Left renal cortex interstitium (tissue), 4 donors: ENCODE measurements around the gene ISCA1. TPM values are rescaled to one million over a fixed set of nuclear protein-coding genes. Genes with fewer than 3 reads are reported as not detected.

Experiments used
- DNase-seq, 4 donors: peaks; one replicate each; pipeline ENCODE4 v3.0.0-alpha.2; 2013; ENCODE audit warnings: low read depth in 4 of 4, low spot score in 2 of 4, missing footprints in 1 of 4
- polyA plus RNA-seq, 4 donors: library from polyadenylated mRNA; unstranded; fragments of 120-200 nt; gene quantifications; one replicate each; pipeline ENCODE4 v1.2.1, GENCODE V29; 2013; ENCODE audit not compliant: insufficient read length in 4 of 4

ISCA1 gene
- polyA plus RNA-seq, 4 donors = 52.4 to 65.5 (median 61.7) TPM

- no peak for DNase-seq
These were observed 43.2 kb downstream of the ISCA1 start for GRCh38 chr9:86238861-86239770.

DNA sequence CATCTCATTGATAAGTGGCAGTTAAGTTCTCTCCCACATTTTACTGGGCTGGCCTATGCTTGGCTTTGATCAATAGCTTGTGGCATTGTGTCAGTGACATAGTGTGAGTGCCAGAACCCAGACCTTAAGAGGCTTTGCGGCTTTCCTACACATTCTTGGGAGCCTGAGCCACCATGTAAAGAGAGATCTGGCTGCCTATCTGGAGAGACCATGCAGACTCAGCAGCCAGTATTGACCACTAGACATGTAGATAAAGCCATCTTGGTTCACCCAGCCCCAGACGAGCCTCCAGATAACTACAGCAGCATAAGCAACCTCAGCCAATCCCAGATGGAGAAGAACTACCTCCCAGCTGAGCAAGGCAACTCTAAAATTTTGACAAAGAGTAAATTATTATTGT lies 51.5 kb downstream of the ISCA1 start:
- no peak for DNase-seq

DNA sequence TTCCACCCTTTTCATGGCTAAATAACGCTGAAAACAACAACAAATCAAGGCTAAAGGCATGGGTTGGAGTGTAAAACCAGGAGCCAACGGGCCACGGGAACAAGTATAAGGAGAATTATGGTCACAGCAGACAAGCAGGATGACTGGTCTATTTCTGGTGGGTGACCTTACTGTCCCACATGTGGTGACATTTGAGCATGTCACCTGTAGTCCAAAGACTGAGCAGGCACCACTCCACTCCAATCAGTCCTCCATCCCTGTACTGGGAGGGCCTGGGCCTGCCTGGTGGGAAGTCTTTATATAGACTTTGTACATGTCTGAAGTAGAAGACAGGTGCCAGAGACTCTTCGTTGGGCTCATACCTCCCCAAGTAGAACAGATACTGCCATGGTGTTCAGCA lies 59.7 kb downstream of the ISCA1 start:
- DNase-seq = no peak

GRCh38 chr9:86219606-86220005 lies 62.7 kb downstream of the ISCA1 start:
- no peak for DNase-seq

DNA sequence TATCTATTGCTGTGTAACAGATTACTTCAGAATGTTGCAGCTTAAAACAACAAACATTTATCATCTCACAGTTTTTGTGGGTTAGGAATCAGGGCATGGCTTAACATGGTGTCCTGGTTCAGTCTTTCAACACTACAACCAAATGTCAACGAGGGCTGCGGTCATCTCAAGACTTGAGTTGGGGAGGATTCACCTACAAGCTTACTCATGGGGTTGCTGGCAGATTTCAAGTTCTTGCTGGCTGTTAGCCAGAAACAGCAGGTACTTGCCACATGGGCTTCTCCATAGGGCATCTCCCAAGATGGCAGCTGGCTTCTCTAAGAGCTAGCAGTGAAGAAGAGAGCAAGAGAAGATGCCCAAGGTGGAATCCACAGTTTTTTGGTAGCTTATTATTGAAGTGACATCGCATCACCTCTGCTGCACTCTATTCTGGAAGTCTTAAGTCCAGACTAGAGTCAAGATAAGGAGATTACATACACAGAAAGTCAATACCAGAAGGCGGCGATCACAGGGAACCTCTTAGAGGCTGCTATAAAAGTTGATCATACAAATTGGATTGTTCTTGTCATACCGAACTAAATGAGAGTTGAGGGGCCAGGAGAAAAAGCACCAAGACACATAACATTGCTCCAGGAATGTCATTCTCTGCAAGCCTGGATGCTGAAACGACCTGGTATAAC lies 65.1 kb downstream of the ISCA1 start:
- no peak for DNase-seq

Other genes with a start within 250 kb of the ISCA1 start
- gene GOLM1, start 183.0 kb downstream of the ISCA1 start, polyA plus RNA-seq = 100 to 1,000 TPM; 151 to 166 (median 163) TPM
- under 1 TPM; 0.10 to 0.54 (median 0.23) TPM for gene C9orf153, start 22.9 kb downstream of the ISCA1 start, polyA plus RNA-seq
- gene TUT7, start 71.9 kb upstream of the ISCA1 start, polyA plus RNA-seq = 10 to 100 TPM; 21.1 to 31.0 (median 27.2) TPM